Calu3 (cell line): ENCODE measurements around the gene DDX41. TPM values are rescaled to one million over a fixed set of nuclear protein-coding genes. Genes with fewer than 3 reads are reported as not detected.
A peak's percentile ranks its signal among the peaks of the same experiment; 100 is the strongest.

Experiments used
- BruUV-seq: library from RNA; stranded (reverse); fragments of 400-500 nt; replicated peaks from 2 replicates; lab custom pipeline; 2021; lab: Mats Ljungman, UMichigan
- CTCF ChIA-PET: fragments of 300-600 bp; sonication (Branson Sonifier 250); formaldehyde crosslinking; loops from one replicate; lab custom pipeline; 2022; ENCODE audit warnings: antibody characterized with exemption; lab: Charles Lee
- DNase-seq: peaks from one replicate; pipeline ENCODE4 v3.0.0; 2022
- H3K27ac Mint-ChIP-seq: one replicate; pipeline ENCODE4 v1.8.0; 2022; ENCODE audit warnings: mixed read lengths; ENCODE audit not compliant: unreplicated experiment
- H3K27me3 Mint-ChIP-seq: one replicate; pipeline ENCODE4 v1.8.0; 2022; ENCODE audit warnings: mixed read lengths; ENCODE audit not compliant: unreplicated experiment
- H3K36me3 Mint-ChIP-seq: one replicate; pipeline ENCODE4 v1.8.0; 2022; ENCODE audit warnings: mild to moderate bottlenecking, moderate library complexity, mixed read lengths; ENCODE audit not compliant: insufficient read depth, unreplicated experiment
- H3K4me1 Mint-ChIP-seq: one replicate; pipeline ENCODE4 v1.8.0; 2022; ENCODE audit warnings: mild to moderate bottlenecking, low read depth, mixed read lengths; ENCODE audit not compliant: unreplicated experiment
- H3K4me3 Mint-ChIP-seq: one replicate; pipeline ENCODE4 v1.8.0; 2022; ENCODE audit warnings: mild to moderate bottlenecking, low read depth, moderate library complexity, mixed read lengths; ENCODE audit not compliant: unreplicated experiment
- H3K9me3 Mint-ChIP-seq: one replicate; pipeline ENCODE4 v1.8.0; 2022; ENCODE audit warnings: low read depth, mixed read lengths; ENCODE audit not compliant: unreplicated experiment
- CTCF ChIP-seq: fragments of 200-600 bp; IDR thresholded peaks from one replicate; pipeline ENCODE4 v1.8.0; 2022; ENCODE audit warnings: antibody characterized with exemption; ENCODE audit not compliant: unreplicated experiment
- intact Hi-C: fragments of 100-400 bp; cut with micrococcal nuclease; formaldehyde crosslinking; loops from one replicate; pipeline ENCODE4 v1.10.0; 2022; ENCODE audit not compliant: unreplicated experiment
- total RNA-seq: library from RNA; stranded (reverse); gene quantifications from 2 replicates; pipeline ENCODE4 v1.2.3, GENCODE V29; 2022

The DDX41 gene
- total RNA-seq, 1 experiment from 2014 or later: 101 TPM

DNA sequence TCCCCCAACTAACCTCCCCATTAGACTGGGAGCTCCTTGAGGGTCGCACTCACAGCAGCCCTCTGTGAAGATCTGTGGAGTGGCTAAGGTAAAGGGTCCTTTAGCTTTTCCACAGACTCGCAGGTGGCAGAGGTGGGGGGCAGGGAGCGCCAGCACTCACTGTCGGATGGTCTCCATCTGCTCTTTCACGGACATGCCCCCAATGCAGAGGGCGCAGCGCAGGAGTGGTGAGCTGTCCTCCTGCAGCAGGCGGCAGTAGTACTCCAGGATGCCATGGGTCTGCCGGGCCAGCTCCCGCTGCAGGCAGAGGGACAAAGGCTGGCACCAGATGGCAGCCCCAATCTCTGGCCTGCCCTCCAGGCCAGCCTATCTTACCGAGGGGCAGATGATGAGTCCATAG lies 2.2 kb downstream of the DDX41 start:
- no peaks in the 10 kb centered on the region for H3K9me3 Mint-ChIP-seq
- no peak for DNase-seq
- intact Hi-C loops: no loop called here
- H3K27ac Mint-ChIP-seq: no peak overlapping the region
- peaks cover 11% of the 10 kb centered on the region for H3K4me1 Mint-ChIP-seq
- no peak overlapping the region for H3K4me3 Mint-ChIP-seq
- peaks cover 65% of the 10 kb centered on the region for H3K36me3 Mint-ChIP-seq
- BruUV-seq: no TSS peak
- no peaks in the 10 kb centered on the region for H3K27me3 Mint-ChIP-seq
- TF ChIP-seq CTCF: no peak
- CTCF ChIA-PET: no interaction called here

DNA sequence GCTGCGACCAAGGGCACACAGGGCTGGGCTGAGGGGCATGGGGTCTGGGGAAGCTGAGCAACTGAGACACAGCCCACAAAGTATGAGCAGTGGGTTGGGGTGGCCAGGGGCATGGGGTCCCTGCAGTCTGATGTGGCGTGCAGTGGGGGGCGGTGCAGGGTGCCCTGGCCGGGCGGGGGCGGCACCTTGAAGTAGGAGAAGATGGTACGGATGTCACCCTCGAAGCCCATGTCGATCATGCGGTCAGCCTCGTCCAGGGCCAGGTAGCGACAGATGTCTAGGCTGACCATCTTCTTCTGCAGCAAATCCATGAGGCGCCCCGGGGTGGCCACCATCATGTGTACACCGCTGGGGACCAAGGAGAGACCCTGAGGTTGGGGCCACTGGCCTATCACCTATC lies 3.3 kb downstream of the DDX41 start:
- BruUV-seq: no TSS peak
- CTCF ChIA-PET: no interaction called here
- H3K36me3 Mint-ChIP-seq: peaks cover 60% of the 10 kb centered on the region
- no peak for DNase-seq
- H3K27me3 Mint-ChIP-seq: no peaks in the 10 kb centered on the region
- H3K4me3 Mint-ChIP-seq: no peak overlapping the region
- intact Hi-C loops: no loop called here
- H3K4me1 Mint-ChIP-seq: peaks cover 11% of the 10 kb centered on the region
- H3K9me3 Mint-ChIP-seq: no peaks in the 10 kb centered on the region
- no peak overlapping the region for H3K27ac Mint-ChIP-seq
- no peak for TF ChIP-seq CTCF

DNA sequence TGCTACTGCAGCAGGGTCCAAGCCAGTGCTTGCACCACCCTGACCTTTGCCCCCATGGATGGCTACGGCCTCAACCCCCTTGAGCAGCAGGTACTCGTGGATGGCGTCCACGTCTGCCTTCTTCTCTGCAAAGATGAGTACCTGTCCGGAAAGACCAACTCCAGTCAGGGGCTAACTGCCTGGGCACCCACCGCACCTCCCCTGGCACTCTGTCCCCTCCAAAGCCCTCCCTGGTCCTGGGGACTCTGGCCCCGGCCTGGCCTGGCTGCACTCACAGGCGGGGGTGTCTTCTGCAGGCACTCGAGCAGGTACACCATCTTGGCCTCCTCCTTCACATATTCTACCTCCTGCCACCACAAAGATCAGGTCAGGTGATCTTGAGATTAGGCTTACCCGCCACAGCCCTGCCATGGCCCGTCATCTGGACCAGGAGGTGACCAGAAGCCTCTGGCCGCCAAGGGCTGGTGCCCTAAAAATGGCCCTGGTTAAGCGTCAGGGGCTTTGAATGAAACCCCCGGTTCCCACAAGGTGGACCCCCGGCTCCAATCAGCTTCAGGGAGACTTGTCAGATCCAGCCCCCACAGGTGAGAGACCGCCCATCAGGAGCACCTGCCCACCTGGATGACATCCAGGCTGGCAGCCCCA lies 3.9 kb downstream of the DDX41 start:
- no peak for DNase-seq
- Mint-ChIP-seq H3K27me3 (no peaks in the 10 kb centered on the region), H3K4me3 (no peak overlapping the region), H3K9me3 (no peaks in the 10 kb centered on the region), H3K27ac (no peak overlapping the region), H3K36me3 (peaks cover 62% of the 10 kb centered on the region), H3K4me1 (peaks cover 11% of the 10 kb centered on the region)
- CTCF ChIA-PET: no interaction called here
- no TSS peak for BruUV-seq
- TF ChIP-seq CTCF: no peak
- intact Hi-C loops: no loop called here

DNA sequence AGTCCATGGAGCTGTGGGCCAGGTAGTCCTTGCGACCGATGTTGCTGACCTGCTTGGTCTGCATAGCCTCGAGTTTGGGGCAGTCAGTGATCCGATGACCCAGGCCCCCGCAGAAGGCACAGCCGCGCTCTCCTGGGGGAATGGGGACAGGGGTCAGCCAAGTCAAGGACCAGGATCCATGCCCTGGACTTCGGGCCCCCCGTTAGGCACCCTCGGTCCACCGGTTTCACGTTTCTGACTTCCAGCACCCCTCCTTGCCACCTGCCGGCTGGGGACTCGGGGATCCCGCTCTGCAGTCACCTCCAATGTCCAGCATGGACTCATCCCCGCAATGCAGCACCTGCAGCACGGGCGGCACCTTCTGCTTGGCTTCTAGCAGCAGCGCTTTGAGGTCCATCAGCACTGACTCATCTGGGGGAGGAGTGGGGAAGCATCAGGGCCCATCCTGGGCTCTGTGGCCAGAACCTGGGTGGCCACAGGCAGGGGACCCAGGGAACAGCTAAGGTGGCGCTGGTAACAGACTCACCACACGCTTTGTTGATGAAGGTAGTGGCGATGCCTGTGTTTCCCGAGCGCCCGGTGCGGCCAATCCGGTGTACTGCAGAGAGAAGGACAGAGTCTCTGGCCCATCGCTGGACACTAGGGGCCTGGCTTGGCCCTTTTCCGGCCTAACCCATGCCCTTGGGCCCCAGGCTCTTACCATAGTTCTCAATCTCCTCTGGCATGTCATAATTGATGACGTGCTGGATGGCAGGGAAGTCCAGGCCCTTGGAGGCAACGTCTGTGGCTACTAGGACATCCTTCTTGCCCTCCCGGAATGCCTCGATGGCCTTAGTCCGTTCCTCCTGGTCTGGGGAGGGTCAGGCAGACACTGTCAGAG lies 4.7 kb downstream of the DDX41 start:
- TF ChIP-seq CTCF: no peak
- DNase-seq: no peak
- CTCF ChIA-PET: no interaction called here
- intact Hi-C loops: no loop called here
- no peaks in the 10 kb centered on the region for H3K9me3 Mint-ChIP-seq
- no peak overlapping the region for H3K4me3 Mint-ChIP-seq
- BruUV-seq: TSS peak; percentile 10
- H3K4me1 Mint-ChIP-seq: peaks cover 11% of the 10 kb centered on the region
- H3K27ac Mint-ChIP-seq: peak overlapping the region; percentile 6
- H3K36me3 Mint-ChIP-seq: peaks cover 63% of the 10 kb centered on the region
- no peaks in the 10 kb centered on the region for H3K27me3 Mint-ChIP-seq
